NCI-H510A treated with DMSO at 0.1 percent for 48 hours (cell line): Measurements from ENCODE around the gene ULK1.

ENCODE experiments used
- DNase-seq: peaks from one replicate; lab custom pipeline; 2025; lab: John Stamatoyannopoulos, UW

Gene ULK1

DNA sequence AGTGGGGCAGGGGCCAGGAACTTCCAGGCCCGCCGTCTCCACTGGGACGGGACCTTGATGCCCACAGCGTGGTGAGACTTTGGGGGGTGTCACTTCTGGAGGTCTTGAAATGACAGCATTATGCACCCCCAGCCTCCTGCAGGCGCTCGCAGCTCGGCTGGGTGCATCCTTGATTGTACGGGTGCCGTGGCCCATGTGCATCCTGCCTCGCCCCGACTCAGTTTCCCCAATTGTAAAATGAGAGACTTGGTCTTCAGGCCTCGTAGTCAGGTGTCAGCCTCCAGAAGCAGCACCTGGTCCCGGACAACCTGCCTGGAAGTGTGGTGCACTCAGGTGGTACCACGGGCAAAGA, 25.7 kb downstream of the ULK1 start:
- DNase-seq: no peak

DNA sequence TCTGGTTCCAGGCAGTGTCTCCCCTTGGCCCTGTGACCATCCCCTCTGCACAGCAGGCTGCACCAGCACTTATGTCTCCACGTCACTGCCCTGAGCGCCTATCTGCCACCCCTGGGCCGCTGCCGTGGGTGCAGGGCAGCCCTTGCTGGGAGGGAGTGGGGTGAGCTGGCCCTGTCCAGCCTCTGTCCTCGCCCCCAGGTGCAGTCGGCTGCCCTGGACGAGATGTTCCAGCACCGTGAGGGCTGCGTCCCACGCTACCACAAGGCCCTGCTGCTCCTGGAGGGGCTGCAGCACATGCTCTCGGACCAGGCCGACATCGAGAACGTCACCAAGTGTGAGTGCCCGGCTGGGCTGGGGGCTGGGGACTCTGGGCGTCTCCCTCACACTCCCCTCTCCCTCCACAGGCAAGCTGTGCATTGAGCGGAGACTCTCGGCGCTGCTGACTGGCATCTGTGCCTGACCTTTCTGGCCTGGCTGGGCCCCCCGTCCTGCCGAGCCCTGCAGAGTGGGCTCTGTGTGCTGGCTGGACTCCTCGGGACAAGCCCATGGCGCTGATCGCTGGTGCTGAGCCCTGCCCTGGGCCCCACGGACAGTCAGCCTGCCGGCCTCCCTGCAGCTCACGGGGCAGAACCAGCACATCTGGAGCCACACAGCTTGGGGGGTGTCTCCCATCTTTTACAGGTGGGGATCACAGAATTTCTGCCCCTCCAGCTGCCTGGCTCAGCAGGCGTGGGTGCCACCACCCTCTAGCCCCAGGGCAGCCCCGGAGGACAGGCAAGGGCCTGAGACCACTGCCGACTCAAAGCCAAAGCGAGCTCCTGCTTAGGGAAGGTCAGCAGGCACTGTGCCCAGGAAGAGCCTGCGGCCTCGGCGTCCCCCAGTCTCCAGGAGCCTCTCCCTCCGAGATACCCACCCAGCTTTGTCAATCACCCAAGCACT, 26.7 kb downstream of the ULK1 start:
- no peak for DNase-seq

DNA sequence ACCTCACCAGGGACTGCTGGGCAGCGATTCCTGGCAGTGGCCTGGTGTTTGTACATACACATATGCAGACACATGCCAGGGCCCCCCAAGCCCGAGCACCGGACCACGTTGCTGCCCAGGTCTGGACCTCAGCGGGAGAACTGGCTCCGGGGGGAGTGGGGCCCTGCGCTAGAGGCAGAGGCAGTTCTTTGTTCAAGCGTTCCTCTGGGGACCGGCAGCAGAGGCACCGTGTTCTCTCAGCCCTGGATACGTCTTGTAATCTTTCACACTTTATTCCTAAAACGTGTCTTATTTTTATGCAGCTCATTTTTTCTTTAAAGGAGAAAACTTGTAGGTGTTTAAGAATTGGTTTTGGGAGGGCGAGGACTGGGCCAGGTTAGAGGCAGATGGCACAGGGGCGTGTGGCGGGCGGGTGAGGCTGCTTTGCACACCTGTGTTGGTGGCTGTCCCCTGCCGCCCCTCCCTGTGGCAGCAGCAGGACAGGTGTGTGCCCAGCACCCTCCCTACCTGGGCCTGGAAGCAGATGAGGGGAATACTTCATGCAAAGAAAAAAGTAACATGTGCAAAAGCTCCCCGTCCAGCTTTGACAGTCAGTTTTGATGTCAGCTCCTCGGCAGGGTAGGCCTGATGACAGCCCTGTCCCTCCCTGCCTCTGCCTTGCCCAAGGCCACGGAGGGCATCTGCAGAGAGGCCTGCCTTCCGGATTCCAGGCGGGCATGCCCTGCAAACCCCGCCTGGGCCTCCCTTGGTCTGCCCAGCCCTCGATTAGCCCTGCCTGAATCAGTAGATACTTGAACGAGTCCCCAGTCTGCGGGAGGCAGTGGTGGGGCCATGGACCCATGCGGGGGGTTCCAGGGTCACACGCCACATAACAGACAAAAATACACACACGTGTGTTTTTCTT, 27.7 kb downstream of the ULK1 start:
- DNase-seq: no peak

DNA sequence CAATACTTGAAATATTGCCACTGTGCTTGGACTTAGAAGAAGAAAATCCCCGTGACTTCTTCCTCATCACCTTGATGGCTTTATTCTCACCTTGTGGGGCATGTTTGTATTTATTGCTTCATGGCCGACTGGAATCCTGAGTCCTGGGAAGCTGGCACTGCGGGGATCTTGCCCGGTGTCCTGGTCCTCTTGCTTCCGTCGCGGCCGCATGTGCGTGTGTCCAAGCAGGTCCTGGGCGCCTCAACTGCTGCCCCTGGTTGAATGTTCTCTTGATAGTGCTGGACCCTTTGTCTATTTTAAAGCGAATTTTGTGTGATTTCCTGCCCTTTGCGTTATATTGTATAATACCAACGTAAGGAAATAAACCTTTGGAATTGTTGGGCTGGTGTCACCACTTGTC, 28.4 kb downstream of the ULK1 start:
- no peak for DNase-seq

DNA sequence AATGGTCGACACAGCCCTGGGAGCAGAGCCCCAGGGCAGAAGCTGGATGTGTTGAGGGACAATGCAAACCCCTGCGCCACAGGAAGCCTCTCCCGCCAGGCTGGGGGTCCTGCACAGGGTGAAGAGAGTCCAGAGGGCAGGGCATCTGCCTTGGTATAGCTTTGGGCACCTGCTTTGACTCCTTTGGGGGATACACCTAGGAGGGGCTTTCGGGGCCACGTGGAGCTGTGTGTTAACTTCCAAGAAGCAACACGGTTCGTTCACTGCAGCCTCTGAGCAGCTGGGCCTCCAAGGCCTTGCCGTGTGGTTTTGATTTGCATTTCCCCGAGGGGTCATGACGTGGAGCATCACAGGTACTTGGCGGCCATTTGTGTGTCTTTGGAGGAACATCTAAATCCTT, 28.8 kb downstream of the ULK1 start:
- DNase-seq: no peak

DNA sequence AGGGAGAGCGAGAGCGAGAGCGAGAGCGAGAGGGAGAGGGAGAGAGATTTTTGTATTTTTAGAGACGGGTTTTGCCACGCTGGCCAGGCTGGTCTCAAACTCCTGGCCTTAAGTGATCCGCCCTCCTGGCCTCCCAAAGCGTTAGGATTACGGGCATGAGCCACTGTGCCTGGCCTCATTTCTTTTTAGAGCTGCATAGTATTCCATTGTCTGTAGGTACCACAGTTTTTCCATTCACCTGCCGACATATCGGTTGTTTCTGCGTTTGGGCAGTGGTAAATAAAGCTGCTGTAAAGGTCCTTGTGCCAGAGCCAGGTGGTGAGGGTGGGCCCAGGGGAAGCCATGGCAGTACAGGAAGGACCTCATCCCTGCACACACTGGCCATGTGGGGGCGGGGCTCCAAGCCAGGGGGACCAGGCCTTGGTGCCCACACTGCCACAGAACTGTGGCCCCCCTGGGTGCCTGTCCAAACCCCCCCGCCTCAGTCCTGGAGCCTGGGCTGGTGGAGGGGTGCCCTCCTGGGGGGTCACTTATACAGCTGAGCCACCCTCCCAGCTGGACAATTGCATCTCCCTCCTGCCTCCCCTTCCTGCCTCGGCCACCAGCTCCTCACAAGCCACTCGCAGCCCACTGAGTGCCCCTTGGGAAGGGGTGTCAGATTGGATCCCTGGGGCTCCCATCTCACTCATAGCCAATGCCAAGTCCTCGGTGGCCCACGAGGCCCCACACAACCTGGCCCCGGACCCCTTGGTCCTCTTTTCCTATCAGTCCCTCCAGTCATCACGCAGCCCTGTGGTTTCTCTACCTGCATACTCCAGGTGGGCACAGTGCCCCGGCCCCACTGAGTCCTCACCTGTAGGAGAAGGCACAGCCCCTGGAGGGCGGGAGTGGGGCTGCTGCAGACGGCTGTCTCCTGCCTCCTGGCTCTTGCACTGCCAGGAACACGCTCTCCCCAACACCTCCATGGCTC, 33.0 kb downstream of the ULK1 start:
- DNase-seq: no peak

DNA sequence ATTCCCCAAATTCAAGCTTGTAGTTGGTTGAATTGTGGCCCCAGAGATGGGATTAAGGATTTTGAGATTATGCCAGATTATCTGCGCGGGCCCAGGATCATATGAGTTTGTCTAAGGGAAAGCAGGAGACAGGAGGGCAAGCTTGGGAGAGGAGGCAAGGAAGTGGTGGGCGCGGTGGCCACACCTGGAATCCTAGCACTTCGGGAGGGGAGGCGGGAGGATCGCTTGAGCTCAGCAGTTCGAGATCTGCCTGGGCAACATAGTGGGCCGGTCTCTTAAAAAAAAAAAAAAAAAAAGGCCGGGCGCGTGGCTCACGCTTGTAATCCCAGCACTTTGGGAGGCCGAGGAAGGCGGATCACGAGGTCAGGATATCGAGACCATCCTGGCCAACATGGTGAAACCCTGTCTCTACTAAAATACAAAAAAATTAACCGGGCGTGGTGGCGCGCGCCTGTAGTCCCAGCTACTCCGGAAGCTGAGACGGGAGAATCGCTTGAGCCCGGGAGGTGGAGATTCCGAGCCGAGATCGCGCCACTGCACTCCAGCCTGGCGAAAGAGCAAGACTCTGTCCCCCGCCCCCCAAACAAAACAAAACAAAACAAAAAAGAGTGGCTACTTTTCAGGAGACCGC, 33.8 kb downstream of the ULK1 start:
- no peak for DNase-seq

DNA sequence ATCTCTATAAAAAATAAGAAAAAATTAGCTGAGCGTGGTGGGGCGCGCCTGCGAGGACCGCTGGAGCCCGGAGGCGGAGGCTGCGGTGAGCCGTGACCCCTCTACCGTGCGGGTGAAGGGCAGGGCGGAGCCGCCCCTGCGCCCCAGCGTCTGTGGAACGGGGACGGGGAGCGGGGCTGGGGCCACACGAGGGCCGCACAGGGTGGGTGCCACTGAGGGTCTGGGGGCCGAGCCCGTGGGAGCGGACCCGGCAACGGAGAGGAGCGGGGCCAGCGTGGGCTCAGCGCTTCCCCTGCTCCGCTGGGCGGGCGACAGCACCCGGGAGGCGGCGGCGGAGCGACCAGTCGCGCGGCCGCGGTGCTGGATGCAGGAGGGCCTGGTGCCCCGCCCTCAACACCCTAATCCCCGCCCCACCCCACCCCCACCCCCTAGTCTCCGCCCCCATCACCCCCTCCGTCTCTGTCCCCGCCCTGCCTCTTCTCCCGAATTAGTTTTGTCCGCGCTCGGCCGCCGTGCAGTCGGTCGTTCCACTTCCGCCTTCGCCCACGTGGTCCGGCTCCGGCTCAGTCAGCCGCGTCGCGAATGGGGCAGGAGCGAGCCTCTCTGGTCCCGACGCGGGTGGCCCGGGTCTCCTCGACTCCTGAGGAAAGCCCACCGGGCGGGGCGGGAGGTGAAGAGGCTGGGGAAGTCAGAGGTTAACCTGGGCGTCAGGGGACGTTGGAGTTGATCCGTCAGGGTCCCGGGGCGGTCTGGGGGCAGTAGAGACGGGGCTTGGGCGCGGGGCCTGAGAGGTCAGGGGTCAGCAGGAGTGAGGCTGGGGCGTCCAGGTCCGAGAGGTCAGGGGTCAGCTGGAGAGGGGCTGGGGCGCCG, 34.5 kb downstream of the ULK1 start, which contains the start of gene PUS1:
Gene PUS1 (plus strand): TSS at position 566 of the 870 bp plus-strand sequence. CDS start 447 bp downstream, outside the sequence.
- DNase-seq: peak; percentile 89

DNA sequence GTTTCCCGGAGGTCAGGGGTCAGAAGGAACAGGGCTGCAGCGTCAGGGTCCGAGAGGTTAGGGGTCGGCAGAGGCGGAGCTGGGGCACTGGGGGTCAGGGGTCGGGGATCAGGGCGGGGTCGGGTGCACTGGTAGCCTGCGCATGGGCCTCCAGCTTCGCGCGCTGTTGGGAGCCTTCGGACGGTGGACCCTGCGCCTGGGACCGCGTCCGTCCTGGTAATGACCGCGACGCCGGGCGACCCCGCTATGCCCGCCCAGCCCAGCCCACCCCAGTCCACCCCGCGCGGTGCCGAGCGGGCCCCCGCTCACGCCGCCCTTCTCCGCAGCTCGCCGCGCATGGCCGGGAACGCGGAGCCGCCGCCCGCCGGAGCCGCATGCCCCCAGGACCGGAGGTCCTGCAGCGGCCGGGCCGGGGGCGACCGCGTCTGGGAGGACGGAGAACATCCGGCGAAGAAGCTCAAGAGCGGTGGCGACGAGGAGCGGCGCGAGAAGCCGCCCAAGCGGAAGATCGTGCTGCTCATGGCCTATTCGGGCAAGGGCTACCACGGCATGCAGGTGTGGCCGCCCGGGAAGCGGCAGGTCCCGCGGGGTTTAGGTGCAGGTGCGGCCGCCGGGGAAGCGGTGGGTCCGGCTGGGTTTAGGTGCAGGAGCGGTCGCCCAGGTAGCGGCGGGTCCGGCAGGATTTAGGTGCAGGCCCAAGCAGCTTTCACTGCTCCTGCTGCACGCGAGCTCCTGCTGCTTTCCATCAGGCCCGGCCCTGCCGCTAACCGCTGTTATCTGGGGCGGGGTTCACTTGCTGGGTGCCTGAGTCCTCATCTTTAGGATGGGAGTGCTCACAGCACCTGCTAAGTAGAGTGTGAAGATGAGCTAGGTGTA, 35.4 kb downstream of the ULK1 start:
- no peak for DNase-seq

DNA sequence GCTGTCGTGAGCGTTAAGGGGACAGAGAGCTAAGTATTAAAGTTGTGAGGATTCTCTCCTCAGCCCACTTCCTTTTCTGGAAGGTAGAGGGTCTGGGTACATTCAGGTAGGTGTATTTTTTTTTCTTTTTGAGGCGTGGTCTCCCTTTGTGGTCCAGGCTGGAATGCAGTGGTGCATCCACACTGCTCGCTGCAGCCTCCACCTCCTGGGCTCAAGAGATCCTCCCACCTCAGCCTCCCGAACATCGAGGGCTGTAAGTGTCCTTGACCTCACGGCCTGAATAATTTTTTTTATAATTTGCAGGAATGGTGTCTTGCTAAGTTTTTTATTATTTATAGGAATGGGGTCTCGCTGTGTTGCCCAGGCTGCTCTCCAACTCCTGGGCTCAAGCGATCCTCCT, 36.1 kb downstream of the ULK1 start:
- no peak for DNase-seq

DNA sequence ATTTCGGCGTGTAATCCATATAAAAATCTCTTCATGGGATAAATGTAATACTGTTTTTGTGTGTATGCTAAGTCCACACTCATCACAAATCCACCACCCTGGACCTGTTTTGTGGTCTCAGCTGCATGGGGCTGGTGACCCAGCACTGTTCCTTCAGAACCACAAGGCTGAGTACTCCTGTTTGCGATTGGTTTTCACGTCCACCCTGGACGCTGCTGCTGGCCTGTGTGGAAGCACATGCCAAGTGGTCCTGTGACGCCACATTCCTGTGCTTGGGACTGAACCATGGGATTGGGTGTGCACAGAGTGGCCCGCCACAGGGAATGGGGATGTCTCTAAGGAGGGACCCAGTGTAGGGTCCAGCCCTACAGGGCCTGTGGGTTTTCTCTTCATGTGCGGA, 39.0 kb downstream of the ULK1 start:
- no peak for DNase-seq

DNA sequence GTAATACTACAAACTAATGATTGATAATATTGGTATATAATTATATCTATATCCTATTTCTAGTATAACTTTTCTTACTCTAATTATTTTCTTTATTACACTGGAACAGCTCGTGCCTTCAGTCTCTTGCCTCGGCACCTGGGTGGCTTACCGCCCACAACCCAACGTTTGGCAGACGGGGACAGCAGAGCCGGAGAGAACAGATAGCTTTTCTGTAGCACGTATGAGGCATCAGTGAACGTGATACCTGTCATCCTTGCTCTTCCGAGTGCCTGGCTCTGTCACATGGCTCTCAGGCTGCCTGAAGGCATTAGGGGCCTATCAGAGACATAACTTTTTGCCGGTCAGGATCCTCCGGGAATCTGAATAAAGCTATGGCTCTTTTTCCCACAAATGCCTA, 40.1 kb downstream of the ULK1 start:
- no peak for DNase-seq

DNA sequence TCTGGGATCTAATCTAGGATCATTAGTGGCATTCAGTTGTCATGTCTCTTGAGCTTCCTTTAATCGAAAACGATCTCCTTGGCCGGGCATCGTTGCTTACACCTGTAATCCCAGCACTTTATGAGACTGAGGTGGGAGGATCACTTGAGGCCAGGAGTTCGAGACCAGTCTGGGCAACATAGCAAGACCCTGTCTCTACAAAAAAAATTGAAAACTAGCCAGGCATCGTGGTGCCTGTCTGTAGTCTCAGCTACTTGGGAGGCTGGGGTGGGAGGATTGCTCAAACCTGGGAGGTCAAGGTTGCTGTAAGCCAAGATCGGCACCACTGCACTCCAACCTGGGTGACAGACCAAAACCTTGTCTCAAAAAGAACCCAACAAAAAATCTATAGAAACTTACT, 43.7 kb downstream of the ULK1 start:
- no peak for DNase-seq

DNA sequence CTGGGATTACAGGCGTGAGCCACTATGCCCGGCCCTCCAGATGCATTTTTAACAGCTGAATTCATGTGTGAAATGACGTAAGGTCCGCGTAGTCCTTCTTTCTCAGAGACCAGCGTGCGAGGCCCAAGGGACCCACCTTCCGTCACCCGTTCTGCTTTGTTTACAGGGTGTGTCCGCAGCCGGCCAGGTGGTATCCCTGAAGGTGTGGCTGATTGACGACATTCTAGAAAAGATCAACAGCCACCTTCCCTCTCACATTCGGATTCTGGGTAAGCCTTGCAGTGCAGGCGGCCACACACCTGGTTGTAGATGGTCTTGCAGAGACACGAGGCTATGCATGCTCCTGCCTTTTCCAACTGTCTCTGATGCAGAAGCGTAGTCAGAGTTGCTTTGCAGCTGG, 44.6 kb downstream of the ULK1 start:
- no peak for DNase-seq

DNA sequence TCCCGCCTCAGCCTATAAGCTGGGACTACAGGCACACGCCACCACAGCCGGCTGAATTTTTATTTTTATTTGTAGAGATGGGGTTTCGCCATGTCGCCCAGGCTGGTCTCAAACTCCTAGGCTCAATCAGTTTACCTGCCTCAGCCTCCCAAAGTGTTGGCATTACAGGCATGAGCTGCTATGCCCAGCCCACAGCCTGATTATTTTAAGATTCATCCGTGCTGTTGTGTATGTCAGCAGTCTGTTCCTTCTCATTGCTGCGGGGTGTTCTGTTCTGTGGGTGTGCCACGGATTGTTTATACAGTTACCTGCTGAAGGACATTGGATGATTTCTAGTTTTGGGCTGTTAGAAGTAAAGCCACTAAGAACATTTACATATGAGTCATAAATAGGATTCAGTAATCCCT, 45.7 kb downstream of the ULK1 start:
- DNase-seq: no peak

DNA sequence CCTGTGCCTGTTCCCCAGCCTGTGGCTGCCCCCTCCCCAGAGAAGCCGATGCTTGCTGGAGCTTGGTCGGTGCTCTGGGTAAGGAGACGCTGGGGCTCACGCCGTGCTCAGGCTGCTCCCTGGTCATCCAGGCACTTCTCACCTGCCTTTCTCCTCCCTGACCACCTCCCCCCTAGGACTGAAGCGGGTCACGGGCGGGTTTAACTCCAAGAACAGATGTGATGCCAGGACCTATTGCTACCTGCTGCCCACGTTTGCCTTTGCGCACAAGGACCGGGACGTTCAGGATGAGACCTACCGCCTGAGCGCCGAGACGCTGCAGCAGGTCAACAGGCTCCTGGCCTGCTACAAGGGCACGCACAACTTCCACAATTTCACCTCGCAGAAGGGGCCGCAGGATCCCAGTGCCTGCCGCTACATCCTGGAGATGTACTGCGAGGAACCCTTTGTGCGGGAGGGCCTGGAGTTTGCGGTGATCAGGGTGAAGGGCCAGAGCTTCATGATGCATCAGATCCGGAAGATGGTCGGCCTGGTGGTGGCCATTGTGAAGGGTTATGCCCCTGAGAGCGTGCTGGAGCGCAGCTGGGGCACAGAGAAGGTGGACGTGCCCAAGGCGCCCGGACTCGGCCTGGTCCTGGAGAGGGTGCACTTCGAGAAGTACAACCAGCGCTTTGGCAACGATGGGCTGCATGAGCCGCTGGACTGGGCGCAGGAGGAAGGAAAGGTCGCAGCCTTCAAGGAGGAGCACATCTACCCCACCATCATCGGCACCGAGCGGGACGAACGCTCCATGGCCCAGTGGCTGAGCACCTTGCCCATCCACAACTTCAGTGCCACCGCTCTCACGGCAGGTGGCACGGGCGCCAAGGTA, 46.9 kb downstream of the ULK1 start:
- DNase-seq: no peak

DNA sequence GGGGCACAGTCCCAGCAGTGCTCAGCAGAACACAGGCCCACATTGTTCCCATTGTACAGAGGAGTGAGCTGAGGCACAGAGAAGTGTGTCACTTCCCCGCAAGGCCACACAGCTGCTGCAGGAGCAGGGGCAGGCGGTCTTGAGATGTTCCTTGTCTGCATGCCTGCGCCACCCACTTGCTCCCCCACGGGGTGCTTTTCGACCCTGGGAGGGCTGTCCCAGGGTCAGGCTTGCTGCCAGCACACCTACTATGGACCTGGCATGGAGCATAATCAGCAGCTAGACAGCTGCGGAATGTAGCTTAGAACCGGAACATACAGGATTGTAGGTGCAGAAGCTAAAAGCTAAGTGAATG, 47.5 kb downstream of the ULK1 start:
- no peak for DNase-seq

DNA sequence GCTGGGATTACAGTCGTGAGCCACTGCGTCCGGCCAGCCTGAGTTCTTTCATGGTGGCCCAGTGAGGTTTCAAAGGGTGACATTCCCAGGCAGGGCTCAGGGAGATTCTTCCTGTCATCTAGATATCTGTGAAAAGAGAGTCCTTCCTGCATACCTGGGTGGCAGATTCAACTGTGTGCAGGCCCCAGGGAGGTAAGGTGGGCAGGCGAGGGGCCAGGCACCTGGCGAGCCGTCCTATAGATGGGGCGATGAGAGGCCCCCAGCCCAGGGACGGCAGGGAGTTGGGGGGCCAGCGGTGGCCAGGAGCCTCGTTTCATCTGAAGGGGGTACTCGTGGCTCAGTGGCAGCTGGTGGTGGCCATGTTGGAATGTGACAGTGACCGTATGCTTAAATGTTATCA, 48.2 kb downstream of the ULK1 start:
- DNase-seq: no peak
